ENCODE measurements around the gene SHROOM3.

SHROOM3 gene

DNA sequence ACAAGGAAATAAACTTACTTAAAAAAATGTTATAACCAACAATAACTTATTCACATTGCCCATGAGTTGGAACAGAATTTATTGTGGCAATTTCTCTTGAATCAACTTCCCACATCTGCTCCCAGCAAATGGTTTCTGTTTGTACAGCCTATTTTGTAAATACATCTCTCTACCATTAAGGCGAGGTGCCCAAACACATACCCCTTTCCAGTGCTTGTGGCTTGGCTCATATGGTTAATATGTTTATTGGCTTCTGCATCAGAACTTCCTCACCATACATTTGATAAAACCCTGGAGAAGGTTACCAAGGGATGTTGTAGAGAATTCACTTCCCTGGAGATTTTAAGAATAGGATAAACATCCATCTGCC is 255.9 kb downstream of the SHROOM3 start:
- H3K36me3 ChIP-seq (ENCODE audit: control insufficient read depth, insufficient read depth, low read length) = no peaks in the 10 kb centered on the region
- H3K4me1 ChIP-seq (ENCODE audit: control insufficient read depth, insufficient read depth, low read length) = peaks cover 42% of the 10 kb centered on the region
- peak overlapping the region; percentile 72 for H3K4me3 ChIP-seq (ENCODE audit: low read depth, low read length)
- H3K9ac ChIP-seq (ENCODE audit: low read depth, low read length) = no peak overlapping the region
- peaks cover 16% of the 10 kb centered on the region for H3K27me3 ChIP-seq (ENCODE audit: control insufficient read depth, insufficient read depth, low read length)
- H3K27ac ChIP-seq (ENCODE audit: low read depth, low read length) = no peak overlapping the region
- H3K9me3 ChIP-seq (ENCODE audit: control insufficient read depth, insufficient read depth, low read length) = no peaks in the 10 kb centered on the region

DNA sequence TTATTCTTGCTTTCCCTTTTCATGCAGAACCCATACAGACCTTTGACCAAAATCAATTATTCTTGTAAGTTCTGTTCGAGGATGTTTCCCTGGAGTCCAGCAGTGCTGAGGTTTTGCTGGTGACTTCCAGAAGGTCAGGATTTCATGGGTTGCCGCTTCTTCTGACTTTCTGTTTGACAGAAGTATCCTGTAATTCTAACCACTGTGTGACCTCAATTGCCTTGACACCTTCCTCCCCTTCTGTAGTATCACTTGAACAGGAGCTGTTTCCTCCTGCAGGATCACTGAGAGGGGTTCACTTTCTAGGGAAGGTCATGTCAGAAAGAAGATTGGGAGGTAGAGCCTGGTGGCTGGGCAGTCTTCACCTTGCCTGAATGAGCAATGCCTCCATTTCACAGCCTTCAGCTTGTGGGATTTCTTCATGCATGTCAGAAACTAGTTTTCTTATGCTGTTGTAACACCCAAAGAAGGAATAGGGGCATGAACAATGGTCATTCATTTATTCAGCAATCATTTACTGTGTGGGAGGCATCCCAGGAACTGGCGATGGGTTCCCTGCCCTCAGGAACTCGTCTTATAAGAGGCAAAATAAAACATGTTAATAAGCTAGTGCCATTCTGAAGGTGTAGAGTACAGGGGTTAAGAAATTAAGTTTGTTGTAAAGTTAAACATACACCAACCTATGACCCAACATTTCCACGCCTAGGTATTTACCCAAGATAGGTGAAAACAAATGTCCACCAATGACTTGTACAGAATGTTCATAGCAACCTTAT is 257.0 kb downstream of the SHROOM3 start:
- Histone ChIP-seq H3K27ac (ENCODE audit: low read depth, low read length) (no peak overlapping the region), H3K9me3 (ENCODE audit: control insufficient read depth, insufficient read depth, low read length) (no peaks in the 10 kb centered on the region), H3K9ac (ENCODE audit: low read depth, low read length) (no peak overlapping the region), H3K4me3 (ENCODE audit: low read depth, low read length) (no peak overlapping the region), H3K4me1 (ENCODE audit: control insufficient read depth, insufficient read depth, low read length) (peaks cover 51% of the 10 kb centered on the region), H3K36me3 (ENCODE audit: control insufficient read depth, insufficient read depth, low read length) (no peaks in the 10 kb centered on the region), H3K27me3 (ENCODE audit: control insufficient read depth, insufficient read depth, low read length) (peaks cover 16% of the 10 kb centered on the region)

DNA sequence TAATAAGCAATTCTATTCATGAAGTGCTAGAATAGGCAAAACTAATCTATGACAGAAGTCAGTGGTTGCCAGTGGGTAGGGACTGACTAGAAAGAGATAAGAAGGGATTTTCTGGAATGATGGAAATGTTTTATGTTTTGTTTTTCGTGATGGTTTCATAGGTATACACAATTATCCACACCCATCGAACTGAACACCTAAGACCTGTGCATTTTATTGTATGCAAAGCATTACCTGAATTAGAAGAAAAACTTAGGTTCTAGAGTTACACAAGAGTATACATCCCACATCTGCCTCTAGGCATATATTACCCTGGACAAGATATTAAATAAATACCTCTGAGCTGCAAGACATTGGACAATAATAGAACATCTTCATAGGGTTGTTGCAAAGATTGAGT is 257.7 kb downstream of the SHROOM3 start:
- H3K27ac ChIP-seq (ENCODE audit: low read depth, low read length) = no peak overlapping the region
- peaks cover 9% of the 10 kb centered on the region for H3K27me3 ChIP-seq (ENCODE audit: control insufficient read depth, insufficient read depth, low read length)
- H3K4me3 ChIP-seq (ENCODE audit: low read depth, low read length) = no peak overlapping the region
- H3K9me3 ChIP-seq (ENCODE audit: control insufficient read depth, insufficient read depth, low read length) = no peaks in the 10 kb centered on the region
- H3K9ac ChIP-seq (ENCODE audit: low read depth, low read length) = no peak overlapping the region
- peaks cover 52% of the 10 kb centered on the region for H3K4me1 ChIP-seq (ENCODE audit: control insufficient read depth, insufficient read depth, low read length)
- H3K36me3 ChIP-seq (ENCODE audit: control insufficient read depth, insufficient read depth, low read length) = no peaks in the 10 kb centered on the region

DNA sequence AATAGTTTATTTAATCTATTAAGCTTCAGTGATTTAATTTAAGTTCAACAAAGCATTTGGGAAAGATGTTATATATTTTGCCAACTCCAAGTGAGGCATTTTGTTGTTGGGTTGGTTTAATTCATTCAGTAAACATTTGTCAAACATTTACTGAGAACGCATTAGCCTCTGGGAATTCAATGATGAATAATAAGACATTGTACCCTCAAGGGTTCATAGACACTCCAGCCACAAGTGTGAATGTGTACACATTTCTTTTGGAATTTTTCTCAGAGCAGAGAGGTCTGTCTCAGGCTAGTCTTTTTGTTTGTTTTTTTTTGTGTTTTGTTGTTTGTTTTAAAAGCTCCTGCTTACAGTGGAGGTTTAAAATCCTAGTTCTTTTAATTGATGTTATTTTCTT is 259.0 kb downstream of the SHROOM3 start:
- Histone ChIP-seq H3K4me3 (ENCODE audit: low read depth, low read length) (no peak overlapping the region), H3K36me3 (ENCODE audit: control insufficient read depth, insufficient read depth, low read length) (no peaks in the 10 kb centered on the region), H3K27ac (ENCODE audit: low read depth, low read length) (no peak overlapping the region), H3K9me3 (ENCODE audit: control insufficient read depth, insufficient read depth, low read length) (no peaks in the 10 kb centered on the region), H3K4me1 (ENCODE audit: control insufficient read depth, insufficient read depth, low read length) (peaks cover 56% of the 10 kb centered on the region), H3K9ac (ENCODE audit: low read depth, low read length) (no peak overlapping the region), H3K27me3 (ENCODE audit: control insufficient read depth, insufficient read depth, low read length) (no peaks in the 10 kb centered on the region)

DNA sequence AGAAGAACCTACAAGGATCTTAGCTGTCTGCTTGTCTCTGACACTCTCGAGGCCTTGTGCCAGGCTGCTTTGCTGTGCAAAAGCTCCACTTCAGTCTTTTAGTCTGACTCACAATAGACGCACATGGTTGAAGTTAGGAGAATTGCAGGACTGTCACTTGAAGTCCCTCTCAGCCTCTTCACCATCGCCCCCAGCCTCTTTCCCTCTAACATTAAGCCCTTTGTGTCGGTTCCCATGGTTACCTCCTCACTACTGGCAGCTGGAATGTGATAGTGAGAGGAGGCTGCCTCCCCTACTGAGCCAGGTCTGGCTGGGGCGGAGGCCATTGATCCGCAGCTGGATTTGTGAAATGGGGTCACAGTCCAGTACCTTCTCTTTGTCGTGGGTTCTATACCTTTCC is 261.1 kb downstream of the SHROOM3 start:
- Histone ChIP-seq H3K36me3 (ENCODE audit: control insufficient read depth, insufficient read depth, low read length) (no peaks in the 10 kb centered on the region), H3K4me1 (ENCODE audit: control insufficient read depth, insufficient read depth, low read length) (peaks cover 50% of the 10 kb centered on the region), H3K9ac (ENCODE audit: low read depth, low read length) (no peak overlapping the region), H3K27me3 (ENCODE audit: control insufficient read depth, insufficient read depth, low read length) (no peaks in the 10 kb centered on the region), H3K27ac (ENCODE audit: low read depth, low read length) (peak overlapping the region; percentile 62), H3K9me3 (ENCODE audit: control insufficient read depth, insufficient read depth, low read length) (no peaks in the 10 kb centered on the region), H3K4me3 (ENCODE audit: low read depth, low read length) (no peak overlapping the region)

DNA sequence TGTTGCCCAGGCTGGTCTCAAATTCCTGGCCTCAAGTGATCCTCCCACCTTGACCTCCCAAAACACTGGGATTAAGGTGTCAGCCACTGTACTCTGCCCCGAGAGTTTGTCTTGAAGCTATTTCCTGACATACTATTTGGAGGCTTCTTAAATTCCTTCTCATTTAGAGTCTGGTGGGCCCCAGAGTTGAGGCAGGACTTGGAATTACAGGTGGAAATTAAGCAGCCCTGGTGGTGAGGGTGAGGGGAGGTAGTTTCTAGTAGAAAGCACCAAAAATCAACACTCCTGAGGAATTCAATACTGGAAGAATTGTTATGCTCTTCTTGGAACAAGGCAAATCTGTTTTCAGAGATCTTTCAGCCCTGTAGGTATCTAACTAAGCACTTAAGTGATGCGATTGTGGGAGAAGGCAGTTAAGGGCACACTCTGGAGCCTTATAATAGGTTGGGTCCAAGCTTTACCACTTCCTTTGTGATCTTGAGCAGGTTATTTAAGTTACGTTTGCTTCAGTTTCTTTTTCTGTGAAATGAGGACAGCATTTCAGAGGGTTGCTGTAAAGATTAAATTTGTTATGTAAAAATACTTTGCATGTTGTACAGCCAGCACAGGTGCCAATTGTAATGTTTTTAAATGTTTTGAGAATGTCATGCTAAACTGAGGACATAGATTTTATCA is 262.2 kb downstream of the SHROOM3 start:
- Histone ChIP-seq H3K27me3 (ENCODE audit: control insufficient read depth, insufficient read depth, low read length) (no peaks in the 10 kb centered on the region), H3K36me3 (ENCODE audit: control insufficient read depth, insufficient read depth, low read length) (no peaks in the 10 kb centered on the region), H3K9ac (ENCODE audit: low read depth, low read length) (no peak overlapping the region), H3K9me3 (ENCODE audit: control insufficient read depth, insufficient read depth, low read length) (no peaks in the 10 kb centered on the region), H3K4me3 (ENCODE audit: low read depth, low read length) (no peak overlapping the region), H3K27ac (ENCODE audit: low read depth, low read length) (peak overlapping the region; percentile 7), H3K4me1 (ENCODE audit: control insufficient read depth, insufficient read depth, low read length) (peaks cover 50% of the 10 kb centered on the region)

DNA sequence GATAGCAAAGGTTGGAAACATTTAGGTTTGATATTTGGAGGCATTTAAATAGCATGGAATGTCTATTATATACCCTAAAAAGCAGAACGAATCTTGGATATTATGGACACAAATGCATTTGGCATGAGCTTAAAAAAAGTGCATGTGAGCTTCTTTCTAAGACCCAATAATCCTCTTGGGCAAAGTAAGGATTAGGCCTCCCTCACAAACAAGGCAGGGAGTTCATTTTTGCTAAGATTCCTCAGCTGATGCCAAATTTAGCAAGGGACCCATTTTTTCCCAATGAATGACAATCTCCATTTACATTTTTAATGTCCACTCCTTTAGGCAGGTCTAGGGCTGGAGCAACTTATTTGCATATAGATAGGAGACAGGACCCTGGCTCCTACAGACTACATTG is 263.1 kb downstream of the SHROOM3 start:
- no peak overlapping the region for H3K4me3 ChIP-seq (ENCODE audit: low read depth, low read length)
- no peak overlapping the region for H3K27ac ChIP-seq (ENCODE audit: low read depth, low read length)
- H3K9me3 ChIP-seq (ENCODE audit: control insufficient read depth, insufficient read depth, low read length) = no peaks in the 10 kb centered on the region
- no peaks in the 10 kb centered on the region for H3K27me3 ChIP-seq (ENCODE audit: control insufficient read depth, insufficient read depth, low read length)
- peaks cover 57% of the 10 kb centered on the region for H3K4me1 ChIP-seq (ENCODE audit: control insufficient read depth, insufficient read depth, low read length)
- H3K36me3 ChIP-seq (ENCODE audit: control insufficient read depth, insufficient read depth, low read length) = no peaks in the 10 kb centered on the region
- H3K9ac ChIP-seq (ENCODE audit: low read depth, low read length) = no peak overlapping the region

DNA sequence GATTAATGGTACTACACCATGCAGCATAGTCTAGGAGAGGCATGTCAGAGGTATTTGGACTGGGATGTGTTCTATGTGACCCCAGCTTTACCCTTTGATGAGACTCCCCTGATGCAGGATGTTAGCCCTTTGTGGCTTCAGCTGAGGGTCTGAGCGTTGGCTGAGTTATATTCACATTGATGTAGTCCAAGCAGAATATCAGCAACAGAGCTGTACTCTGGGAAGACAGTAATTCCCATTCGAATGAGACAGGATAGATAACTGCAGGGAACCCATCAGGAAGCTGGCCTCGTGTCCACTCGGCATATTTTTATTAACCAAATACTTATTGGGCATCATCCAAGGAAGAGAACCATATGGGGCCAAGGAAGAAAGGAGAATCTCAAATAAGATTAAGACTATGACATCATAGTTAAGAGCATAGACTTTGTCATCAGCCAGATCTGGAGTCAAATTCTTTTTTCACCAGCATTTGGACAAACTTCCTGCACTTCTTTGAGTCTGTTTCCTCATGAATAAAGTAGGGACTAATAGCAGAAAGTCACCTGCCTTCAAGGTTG is 264.8 kb downstream of the SHROOM3 start:
- no peak overlapping the region for H3K27ac ChIP-seq (ENCODE audit: low read depth, low read length)
- H3K9me3 ChIP-seq (ENCODE audit: control insufficient read depth, insufficient read depth, low read length) = no peaks in the 10 kb centered on the region
- H3K36me3 ChIP-seq (ENCODE audit: control insufficient read depth, insufficient read depth, low read length) = no peaks in the 10 kb centered on the region
- no peaks in the 10 kb centered on the region for H3K27me3 ChIP-seq (ENCODE audit: control insufficient read depth, insufficient read depth, low read length)
- H3K9ac ChIP-seq (ENCODE audit: low read depth, low read length) = no peak overlapping the region
- peaks cover 71% of the 10 kb centered on the region for H3K4me1 ChIP-seq (ENCODE audit: control insufficient read depth, insufficient read depth, low read length)
- H3K4me3 ChIP-seq (ENCODE audit: low read depth, low read length) = no peak overlapping the region

DNA sequence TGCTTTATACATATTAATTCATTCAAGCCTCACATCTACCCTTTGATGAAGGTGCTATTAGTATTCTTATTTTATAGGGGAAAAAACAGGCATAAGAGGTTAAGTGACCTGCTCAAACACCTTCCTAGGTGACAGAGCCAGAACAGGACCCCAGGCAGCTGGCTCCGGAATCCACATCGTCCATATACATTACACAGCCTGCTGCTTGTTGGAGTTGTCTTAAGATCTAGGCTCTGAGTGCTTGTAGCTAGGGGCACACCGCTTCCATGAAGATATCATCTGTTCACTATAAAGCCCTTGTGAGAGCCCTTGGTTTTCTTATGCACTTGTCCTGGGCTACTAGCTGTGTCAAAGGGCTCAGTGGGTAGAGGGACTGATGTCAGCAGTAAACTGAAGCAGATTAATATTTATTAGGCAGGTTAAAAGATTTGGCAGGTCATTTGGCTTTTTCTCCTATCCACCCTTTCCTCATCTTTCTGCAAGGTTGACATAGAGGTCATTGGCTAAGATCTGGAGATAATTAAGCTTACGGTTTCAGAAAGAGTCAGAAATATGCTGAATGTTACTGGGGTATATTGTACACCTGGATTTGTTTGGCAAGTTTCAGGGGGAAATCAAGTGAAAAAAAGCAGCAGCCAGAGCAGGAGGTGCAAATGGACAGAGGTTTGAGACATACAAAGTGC is 267.6 kb downstream of the SHROOM3 start:
- H3K36me3 ChIP-seq (ENCODE audit: control insufficient read depth, insufficient read depth, low read length) = no peaks in the 10 kb centered on the region
- H3K27ac ChIP-seq (ENCODE audit: low read depth, low read length) = peak overlapping the region; percentile 21
- peaks cover 51% of the 10 kb centered on the region for H3K4me1 ChIP-seq (ENCODE audit: control insufficient read depth, insufficient read depth, low read length)
- H3K4me3 ChIP-seq (ENCODE audit: low read depth, low read length) = no peak overlapping the region
- no peak overlapping the region for H3K9ac ChIP-seq (ENCODE audit: low read depth, low read length)
- no peaks in the 10 kb centered on the region for H3K27me3 ChIP-seq (ENCODE audit: control insufficient read depth, insufficient read depth, low read length)
- no peaks in the 10 kb centered on the region for H3K9me3 ChIP-seq (ENCODE audit: control insufficient read depth, insufficient read depth, low read length)

DNA sequence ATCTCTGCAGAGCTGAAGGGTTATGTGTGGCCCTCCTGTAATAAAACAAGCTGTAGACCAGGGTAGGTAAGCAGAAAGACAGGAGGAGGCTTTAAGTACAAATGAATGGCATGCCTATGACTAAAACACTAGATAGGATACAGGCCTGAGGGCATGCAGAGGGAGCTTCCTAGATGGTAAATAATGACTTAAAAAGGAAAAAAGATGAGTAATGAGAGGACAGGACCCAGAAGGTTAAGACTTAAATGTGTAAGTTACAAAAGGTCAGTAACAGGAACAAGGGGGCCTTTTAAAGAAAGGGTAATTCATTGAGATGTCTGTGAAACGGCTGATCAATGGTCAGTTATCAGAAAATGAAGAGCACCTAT is 268.1 kb downstream of the SHROOM3 start:
- no peaks in the 10 kb centered on the region for H3K36me3 ChIP-seq (ENCODE audit: control insufficient read depth, insufficient read depth, low read length)
- H3K27ac ChIP-seq (ENCODE audit: low read depth, low read length) = peak overlapping the region; percentile 64
- no peaks in the 10 kb centered on the region for H3K27me3 ChIP-seq (ENCODE audit: control insufficient read depth, insufficient read depth, low read length)
- H3K9me3 ChIP-seq (ENCODE audit: control insufficient read depth, insufficient read depth, low read length) = no peaks in the 10 kb centered on the region
- peaks cover 46% of the 10 kb centered on the region for H3K4me1 ChIP-seq (ENCODE audit: control insufficient read depth, insufficient read depth, low read length)
- H3K4me3 ChIP-seq (ENCODE audit: low read depth, low read length) = no peak overlapping the region
- no peak overlapping the region for H3K9ac ChIP-seq (ENCODE audit: low read depth, low read length)

DNA sequence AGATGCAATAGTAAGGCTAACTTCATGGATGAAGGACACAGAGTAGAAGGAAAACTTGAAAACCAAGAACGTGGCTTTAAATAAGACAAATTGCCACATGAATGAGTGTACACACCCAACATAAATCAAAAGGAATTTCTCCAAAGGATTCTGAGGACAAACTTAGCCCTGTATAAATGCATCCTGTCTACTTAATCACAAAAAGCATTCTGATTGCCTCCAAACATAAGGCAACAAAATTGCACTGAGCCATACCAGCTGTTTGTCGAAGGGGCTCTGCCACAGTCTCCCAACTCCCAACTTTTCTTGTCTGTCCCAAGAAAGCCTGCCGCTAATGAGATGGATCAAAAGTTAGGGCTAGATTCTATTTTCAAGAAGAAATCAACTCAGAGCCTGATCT is 268.6 kb downstream of the SHROOM3 start:
- H3K36me3 ChIP-seq (ENCODE audit: control insufficient read depth, insufficient read depth, low read length) = no peaks in the 10 kb centered on the region
- peaks cover 41% of the 10 kb centered on the region for H3K4me1 ChIP-seq (ENCODE audit: control insufficient read depth, insufficient read depth, low read length)
- peak overlapping the region; percentile 64 for H3K27ac ChIP-seq (ENCODE audit: low read depth, low read length)

More for the DNA sequence above, 268.6 kb downstream of the SHROOM3 start:
- Histone ChIP-seq H3K27me3 (ENCODE audit: control insufficient read depth, insufficient read depth, low read length) (no peaks in the 10 kb centered on the region), H3K9me3 (ENCODE audit: control insufficient read depth, insufficient read depth, low read length) (no peaks in the 10 kb centered on the region), H3K4me3 (ENCODE audit: low read depth, low read length) (no peak overlapping the region), H3K9ac (ENCODE audit: low read depth, low read length) (no peak overlapping the region)

Data from HUES48 (cell line).